Activated CD4-positive, alpha-beta T cell treated with anti-CD3 and anti-CD28 coated beads for 48 hours (primary cell): ENCODE measurements around the gene IFT88.

ENCODE experiments used
- DNase-seq: peaks from one replicate; pipeline ENCODE4 v3.0.0-alpha.2; 2020

Gene IFT88

DNA sequence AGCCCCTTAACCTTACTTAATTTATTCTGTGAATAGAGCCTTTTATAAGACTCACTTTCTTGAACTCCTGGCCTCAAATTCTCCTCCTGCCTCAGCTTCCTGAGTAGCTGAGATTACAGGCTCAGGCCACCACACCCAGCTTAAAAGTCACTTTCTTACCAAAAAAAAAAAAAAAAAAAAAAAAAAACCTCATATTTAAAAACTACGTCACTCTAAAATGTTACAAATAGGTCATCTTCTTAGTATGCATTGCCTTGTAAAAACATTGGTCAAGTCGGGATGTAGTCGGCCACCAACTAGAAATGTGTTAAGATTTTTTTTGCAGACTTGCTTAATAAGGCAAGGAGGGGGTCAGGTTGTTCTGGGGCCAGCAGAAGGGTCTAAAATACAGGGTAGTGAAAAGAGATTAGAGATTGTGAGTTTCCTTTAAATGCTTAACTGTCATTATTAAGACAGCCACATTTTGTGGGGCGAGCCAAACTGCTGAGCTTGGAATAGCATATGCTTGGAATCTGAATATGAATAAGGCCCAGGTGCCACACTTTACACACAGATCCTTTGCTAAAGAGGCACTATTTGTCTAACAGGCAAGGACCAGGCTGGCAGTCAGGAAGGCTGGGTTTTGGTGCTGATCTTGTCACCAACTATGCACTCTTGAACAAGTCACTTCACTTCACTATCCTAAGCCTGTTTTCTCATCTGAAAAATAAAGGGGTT, 120.1 kb downstream of the IFT88 start:
- no peak for DNase-seq

DNA sequence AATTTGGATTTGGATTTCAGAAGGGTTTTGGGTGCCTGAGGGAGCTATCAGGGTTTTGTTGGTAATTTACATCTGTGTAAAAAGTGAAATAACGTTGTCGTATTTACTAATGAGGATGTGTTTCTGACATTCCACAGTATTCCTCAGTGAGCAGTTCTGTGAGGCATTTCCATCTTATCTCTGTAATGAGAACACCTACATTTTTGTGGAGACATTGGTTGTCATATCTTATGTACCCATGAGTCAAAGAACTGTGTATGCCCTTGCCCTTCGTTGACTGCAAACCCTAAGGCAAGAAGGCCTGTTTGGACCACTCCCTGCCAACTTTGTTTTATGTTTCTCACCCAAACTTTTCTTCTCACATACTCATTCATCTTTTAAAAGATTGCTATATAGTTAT, 122.3 kb downstream of the IFT88 start:
- DNase-seq: no peak

DNA sequence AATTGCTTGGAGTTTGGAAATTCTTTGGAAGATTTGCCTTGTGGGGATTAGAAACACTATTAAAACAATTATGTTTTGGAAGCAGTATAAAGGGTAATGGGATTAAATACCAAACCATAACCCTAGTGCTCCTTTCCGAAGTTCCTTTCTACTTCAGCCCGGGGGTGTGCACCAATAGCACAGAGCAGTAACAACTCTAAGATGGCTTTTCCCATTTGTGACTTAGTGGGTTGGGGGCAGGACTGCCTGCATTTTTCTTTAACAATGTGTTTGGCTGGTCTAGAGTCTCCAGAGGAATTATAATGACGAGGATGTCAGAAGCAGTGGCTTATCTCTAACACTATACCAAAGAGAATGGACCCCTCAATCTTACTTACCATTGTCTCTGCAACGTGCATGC, 124.7 kb downstream of the IFT88 start:
- no peak for DNase-seq

DNA sequence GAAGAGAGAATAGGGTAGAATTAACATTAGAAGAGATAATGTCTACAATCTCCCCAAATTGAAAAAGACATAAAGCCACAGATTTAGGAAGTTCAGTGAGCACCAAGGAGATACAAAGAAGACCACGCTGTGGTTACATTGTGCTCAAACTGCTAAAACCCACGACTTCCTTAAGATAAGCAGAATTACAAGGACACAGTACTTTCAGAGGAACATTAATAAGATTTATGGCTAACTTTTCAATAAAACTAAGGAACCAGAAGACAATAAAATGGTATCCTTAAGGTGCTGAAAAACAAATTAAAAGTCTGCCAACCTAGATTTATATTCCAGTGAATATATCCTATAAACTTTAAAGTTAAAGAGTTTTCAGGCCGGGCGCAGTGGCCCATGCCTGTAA, 129.1 kb downstream of the IFT88 start:
- no peak for DNase-seq

DNA sequence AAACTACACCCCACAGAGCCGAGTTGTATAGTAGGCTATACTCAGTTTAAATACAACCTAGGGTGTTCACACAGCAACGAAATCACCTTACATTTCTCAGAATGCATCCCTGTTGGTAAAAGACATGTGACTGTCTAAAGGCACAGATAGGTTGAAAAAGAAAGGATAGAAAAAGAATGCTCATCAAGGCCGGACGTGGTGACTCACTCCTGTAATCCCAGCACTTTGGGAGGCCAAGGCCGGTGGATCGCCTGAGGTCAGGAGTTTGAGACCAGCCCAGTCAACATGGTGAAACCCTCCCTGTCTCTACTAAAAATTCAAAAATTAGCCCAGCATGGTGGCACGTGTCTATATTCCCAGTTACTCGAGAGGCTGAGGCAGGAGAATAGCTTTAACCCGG, 132.8 kb downstream of the IFT88 start:
- DNase-seq: no peak

DNA sequence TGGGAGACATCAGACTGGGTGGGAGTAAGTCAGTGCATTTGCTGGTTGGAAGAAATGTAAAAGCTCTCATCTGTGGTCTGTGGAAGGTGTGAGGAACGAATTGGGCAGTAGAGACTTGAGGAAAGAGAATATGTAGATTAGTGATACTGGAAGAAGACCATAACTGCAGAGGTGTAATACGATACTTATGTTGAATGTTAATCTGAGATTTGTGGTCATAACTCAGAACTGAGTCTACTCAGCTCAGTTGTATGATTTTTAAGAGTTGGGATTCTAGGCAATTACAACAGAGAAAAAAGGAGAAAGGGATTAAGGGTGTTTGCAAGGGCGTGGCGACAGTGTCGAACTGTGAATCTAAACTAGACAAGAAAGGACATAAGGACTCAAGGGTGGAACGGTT, 133.3 kb downstream of the IFT88 start:
- no peak for DNase-seq

DNA sequence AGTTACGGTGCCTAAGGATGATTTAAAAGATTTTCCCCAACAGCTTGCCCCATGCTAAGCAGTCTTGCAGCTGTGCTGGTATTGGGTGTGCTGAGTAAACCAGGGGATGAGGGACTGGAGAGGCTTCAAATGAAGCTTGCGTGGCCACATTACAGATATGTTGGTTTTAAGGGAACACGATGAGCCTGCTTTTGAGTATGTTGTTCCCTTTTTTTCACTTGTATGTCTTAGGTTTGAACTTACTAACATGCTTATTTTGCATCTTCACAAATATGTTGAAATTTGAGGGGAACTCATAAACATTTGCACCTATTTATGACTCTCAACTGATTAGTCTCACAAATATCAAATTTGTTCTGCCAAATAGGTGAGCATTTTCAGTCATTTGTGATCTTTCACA, 134.5 kb downstream of the IFT88 start:
- DNase-seq: no peak

DNA sequence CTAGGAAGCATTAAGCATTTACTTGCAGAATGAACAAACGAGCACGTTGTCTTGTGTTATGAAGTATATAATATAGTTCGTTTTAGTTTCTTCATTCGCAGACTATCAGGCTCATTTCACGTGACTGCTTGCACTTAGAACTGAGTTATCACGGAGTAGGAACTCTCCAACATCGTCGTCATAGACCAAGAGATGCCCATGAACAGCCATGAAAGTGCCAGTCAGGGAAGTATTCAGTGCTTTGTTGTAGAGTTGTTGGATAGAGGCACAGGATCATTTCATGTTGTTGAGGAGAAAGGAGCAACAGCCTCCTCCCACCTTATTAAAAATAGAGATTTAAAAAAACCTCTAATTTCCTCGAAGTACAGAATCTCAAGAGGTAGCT, 135.6 kb downstream of the IFT88 start:
- DNase-seq: no peak

DNA sequence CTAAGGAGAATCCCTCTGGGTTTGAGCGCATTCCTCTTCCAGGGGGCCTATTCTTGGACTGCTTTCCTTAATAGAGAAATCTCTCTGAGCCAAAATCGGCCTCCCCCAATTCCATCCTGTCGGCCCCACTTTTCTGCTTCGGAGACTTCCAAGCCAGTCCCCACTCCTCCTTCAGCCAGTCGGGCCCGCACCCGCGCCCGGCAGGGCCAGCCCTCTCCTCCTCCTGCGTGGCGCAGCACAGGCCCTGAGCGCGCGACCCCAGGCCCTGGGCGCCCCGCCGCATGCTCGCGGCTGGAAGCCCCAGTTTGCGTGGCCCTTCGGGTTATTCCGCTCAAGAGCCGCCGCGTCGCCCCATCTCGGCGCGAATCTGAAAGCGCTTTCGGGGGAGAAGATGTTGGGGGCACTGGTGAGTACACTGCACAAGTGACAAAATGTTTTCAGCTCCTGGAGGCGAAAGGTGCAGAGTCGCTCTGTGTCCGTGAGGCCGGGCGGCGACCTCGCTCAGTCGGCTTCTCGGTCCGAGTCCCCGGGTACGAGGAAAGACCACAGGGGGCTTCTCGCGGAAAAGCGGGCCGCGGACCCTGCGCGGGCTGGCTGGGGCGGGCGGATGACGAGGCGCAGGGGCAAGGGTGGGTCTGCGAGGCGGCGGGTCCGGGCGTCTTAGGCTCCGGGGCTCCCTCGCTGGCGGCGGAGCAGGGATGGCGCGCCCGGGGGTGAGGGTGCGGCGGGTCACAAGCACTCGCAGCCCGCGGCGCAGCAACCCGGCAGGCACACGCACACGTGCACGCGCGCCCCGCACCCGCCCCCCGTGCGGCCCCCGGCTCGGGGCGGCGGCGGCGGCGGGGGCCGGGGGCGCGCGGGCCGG, 136.2 kb downstream of the IFT88 start, which contains the start of gene IL17D:
Gene IL17D, plus strand, starts transcription at position 785 of the 865 bp plus-strand sequence. CDS start 303 bp downstream, outside the sequence.
- peak; percentile 46 for DNase-seq

DNA sequence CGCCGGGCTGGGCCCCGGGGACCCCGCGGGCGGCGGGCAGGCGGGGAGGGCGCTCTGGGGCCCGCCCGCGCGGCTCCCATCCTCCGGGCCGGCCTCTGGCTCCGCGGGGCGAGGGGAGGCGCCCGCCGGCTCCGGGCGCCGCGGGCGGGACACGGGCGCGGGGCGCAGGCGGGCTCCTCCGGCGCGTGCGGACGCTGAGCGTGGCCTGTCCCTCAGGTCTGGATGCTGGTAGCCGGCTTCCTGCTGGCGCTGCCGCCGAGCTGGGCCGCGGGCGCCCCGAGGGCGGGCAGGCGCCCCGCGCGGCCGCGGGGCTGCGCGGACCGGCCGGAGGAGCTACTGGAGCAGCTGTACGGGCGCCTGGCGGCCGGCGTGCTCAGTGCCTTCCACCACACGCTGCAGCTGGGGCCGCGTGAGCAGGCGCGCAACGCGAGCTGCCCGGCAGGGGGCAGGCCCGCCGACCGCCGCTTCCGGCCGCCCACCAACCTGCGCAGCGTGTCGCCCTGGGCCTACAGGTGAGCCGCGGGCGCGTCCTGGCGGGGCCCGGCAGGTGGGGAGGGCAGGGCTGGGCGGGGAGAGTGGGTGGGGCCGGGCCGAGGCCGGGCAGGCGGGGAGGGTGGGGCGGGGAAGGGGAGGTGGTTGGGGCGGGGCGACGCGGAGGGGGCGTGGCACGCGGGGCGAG, 137.0 kb downstream of the IFT88 start:
- peak; percentile 82 for DNase-seq

DNA sequence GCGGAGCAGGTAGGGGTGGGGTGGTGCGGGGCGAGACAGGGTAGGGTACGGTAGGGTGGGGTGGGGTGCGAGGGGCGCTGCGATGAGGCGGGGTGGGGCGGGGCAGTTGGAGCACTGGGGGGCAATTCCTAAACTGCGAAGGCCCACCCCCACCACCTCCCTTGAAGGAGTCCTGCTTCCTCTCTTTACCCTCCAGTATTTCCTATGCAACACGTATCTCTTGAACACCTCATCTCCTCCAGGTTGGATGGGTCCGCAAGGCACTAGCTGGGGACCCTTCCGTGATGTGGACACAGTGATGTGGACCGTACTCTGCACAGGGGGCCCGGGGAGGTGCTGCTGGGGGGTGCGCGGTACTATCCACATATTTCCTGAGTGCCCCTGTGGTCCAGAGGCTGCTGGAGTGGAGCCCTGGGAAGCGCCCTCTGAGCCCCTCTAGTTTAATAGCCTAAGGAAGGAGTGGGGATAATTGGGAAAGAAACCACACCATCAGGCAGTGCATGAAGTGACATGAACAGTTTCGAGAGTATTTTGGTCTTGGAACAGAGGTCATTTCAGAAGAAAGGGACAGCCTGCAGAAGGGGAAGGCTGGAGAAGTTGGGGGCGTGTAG, 137.6 kb downstream of the IFT88 start:
- no peak for DNase-seq

DNA sequence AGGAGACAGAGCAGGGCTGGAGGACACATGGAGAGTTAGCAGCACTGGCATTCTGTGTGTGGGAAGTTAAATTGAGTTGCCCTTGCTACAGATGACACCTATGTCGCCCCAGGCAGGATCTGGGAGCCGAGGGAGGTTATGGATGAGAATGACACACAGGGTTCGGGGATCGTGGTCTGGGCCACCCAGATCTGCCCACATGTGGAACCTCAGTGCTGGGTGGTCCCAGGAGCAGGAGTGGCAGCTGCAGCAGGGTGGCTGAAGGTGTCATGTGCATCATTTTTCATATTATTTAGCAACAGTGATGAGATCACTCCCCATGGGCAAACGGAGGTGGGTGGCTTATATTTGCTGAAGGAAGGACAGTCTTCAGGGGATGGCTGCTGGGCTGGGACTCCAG, 139.7 kb downstream of the IFT88 start:
- no peak for DNase-seq

DNA sequence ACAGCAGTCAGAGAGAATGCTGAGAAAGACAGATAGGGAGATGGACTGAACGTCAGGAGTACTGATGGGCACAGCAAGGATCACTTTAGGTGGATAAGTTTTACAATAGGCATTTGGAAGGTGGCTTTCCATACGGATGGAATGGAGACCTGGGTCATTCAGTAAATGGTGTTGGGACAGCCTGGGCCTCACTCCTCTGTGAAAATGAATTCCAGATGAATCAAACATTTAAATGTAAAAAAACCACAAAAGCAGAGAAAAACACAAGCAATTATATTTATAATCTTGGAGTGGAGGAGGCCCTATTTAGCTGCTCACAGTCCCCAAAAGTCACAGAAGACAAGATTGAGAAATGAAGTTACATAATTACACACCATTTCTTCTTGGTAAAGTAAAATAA, 141.3 kb downstream of the IFT88 start:
- DNase-seq: no peak

DNA sequence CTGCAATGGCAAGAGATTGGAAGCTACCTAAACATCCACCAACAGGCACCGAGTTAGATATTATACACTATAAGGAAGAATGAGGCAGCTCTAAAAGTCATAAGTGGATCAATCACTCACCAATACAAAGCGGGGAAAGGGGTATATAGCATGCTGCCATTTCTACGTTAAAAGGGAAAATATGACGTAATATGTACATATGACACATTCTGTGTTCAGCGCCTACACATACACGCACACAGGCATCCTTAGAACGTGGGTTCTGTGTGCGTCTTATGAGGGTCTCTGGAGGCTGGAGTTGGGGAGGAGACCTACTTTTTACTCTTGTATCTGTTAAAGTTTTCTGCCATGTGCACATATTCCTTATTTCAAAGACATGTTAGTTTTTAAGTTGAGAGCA, 142.4 kb downstream of the IFT88 start:
- no peak for DNase-seq

DNA sequence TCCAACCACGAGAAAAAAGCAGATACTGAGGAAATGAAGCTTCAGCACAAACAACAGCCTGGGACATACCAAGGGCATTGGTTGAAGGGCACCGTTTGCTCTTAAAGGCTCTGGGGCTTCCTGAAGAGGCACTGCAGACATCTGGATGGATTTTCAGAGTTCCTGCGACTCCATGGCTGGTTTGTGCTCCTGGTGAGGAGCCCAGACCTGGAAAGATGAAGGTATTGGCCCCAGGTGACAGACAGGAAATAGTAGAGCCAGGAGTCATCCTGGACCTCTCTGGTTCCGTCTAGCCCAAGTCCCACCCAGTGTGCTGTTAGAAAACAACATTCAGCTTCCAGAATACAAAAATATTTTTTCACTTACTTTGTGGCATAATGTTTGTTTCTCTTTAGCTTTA, 142.8 kb downstream of the IFT88 start:
- DNase-seq: no peak

DNA sequence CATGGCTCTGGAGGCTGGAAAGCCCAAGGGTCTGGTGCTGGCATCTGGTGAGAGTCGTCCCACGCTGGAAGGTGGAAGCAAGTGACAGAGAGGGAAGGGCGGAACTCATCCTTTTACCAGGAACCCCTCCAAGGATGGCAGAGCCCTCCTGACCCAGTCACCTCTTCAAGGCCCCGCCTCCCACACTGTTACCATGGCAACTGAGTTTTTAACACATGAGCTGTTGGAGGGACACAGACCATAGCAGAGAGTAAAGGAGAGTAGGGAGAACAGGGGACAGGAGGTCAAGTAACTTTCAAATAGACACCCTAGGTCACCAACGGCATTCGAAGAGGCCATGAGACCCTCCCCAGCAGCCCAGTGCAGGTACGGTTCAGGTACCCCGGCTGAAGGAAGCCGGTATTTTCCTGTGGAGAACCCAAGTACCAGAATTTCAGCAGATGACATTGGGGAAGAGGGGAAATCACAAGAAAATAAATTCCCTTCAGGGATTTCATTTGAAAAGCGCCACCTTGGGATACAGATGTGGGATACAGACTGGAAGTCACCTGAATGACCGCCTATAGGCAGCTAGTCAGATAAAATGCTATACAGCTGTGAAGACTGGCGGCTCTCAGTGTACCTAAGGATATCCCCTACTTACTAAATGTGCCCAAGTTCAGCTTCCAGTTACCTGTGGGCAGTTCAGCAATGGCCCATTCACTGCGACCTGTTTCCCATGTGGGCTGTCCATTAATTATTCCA, 144.5 kb downstream of the IFT88 start:
- DNase-seq: peak; percentile 27

DNA sequence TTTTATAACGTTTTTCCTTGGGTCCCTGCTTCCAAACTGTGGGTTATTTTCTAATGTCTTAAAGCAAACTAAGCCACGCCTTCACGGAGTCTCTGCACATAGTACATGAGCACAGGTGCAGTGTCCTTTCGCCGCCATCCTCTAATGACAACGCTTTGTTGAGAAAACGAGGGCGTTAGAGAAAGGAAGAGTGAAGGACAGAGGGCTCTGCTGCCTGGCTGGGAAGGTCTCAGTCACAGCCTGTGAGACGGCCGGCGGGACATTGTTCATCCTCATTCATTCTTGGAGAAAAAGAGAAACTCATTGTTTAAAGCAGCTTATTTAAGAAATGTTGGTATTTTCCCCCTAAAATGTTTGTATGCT, 146.0 kb downstream of the IFT88 start:
- no peak for DNase-seq

DNA sequence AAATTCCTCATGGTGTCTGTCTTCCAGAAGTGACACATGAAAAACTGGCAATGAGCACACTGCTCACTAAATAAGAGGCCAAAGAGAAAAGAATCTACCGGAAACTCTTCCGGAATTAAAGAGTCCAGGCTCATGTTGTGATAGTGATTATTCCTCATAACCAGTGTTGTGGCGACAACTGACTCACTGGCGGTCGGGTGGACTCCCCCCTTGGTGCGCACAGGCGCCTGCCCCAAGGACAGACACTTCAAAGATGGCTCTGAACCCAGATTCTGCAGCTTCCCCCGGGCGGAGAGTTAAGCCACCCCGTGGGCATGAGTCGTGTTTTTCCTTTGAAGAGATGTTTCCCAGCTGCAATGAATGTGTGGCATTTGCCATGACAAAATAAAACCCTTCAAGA, 146.8 kb downstream of the IFT88 start:
- peak; percentile 23 for DNase-seq

DNA sequence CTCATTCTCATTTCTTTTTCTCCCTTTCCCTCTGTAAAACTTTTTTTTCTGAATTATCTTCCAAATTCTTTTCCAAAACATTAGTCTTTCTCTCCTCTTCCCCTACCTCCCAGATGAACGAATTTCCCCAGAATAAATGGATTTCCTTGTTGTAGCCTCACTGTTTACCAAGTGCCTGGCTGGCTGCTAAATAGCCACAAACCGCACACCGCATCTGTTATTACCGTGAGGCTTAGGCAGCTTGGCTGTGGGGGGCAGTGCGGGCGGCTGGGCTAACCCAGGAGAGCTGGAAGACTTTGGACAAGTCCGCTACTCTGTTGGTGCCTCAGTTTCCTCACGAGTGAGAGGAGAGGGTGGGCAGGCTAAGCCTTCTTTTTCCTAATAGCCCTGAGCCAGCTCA, 147.2 kb downstream of the IFT88 start:
- no peak for DNase-seq

DNA sequence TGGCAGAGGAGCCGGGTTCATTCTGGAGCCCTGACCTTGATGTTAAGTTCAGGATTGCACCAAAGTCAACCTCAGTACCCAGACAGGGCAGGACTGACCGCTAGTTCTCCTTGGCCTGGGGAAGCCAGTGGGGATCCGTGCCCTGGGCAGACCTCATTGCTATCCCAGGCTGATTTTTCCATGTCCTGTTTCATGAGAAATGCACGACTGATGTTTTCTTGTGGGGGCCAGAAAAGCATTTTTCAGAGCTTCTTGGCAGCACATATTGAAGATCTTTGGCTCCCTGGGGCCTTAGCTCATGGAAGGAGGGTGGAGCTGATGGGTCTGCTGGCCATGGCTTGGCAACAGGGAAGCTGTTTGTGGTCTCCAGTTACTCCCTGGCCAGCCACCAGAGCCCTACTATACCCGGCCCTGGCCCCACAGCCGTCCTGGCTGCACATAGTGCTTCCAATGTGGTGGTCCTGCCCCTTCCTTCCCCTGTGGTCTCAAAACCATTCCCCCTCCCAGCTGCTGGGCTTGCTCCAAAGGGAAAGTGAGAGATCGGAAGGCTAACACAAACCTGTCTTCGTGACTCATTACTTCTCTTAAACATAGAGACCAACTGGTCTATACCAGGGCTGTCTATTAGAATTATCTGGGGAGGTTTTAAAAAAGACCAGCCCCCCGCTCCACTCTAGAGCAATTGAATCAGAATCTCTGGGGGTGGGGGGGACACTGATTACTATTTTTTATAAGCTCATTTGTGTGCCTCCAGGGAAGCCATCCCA, 147.8 kb downstream of the IFT88 start:
- no peak for DNase-seq

DNA sequence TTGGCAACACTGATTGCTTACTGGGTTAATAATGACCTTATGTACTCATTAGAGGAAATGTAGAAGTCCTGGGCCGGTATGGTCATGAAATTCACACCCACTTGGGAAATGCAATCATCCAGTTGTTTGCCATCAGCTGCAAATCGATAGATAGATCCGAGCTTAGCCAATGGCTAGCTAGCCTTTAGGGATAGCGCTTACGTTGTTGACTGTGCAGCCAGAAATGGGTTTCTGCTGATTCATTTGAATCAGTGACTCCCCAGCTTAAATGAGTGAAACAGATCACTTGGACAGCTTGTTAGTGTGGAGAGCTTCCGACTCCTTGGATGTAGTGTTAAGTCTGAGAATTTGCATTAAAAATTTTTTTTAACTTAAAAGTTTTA, 148.4 kb downstream of the IFT88 start:
- DNase-seq: no peak

DNA sequence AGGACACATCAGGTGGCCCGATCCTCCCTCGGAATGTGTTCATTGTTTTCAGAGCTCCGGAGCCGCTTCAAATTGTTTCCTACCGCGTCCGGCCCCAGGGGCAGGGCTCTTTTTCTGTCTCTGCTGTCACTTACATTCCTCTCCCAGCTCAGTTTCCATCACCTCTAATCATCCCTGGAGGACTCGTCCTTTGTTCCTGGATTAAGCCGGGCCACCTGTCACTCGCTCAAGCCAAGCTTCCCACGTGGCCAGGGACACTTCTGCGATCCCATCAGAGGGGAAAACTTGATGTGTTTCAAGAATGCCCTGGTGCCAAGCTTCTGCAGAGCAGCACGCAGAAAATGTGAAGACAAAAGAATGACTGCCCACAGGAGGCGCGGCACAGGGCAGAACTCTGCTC, 150.0 kb downstream of the IFT88 start:
- DNase-seq: no peak
